ENCODE results near the gene ROBO1. TPM values are rescaled to one million over a fixed set of nuclear protein-coding genes. Genes with fewer than 3 reads are reported as not detected.

The ROBO1 gene
- polyA plus RNA-seq, 1 donor (not counting 4 experiments of a cell fraction or from before 2014, with no cell fraction given) = 27.1 TPM

- TF ChIP-seq EZH2 (IDR thresholded peaks at IDR 0.05; ENCODE audit: low read length) = no peak
- TF ChIP-seq, protein P1, sequence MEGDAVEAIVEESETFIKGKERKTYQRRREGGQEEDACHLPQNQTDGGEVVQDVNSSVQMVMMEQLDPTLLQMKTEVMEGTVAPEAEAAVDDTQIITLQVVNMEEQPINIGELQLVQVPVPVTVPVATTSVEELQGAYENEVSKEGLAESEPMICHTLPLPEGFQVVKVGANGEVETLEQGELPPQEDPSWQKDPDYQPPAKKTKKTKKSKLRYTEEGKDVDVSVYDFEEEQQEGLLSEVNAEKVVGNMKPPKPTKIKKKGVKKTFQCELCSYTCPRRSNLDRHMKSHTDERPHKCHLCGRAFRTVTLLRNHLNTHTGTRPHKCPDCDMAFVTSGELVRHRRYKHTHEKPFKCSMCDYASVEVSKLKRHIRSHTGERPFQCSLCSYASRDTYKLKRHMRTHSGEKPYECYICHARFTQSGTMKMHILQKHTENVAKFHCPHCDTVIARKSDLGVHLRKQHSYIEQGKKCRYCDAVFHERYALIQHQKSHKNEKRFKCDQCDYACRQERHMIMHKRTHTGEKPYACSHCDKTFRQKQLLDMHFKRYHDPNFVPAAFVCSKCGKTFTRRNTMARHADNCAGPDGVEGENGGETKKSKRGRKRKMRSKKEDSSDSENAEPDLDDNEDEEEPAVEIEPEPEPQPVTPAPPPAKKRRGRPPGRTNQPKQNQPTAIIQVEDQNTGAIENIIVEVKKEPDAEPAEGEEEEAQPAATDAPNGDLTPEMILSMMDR (optimal IDR thresholded peaks at IDR 0.05 in 1 of 3, IDR thresholded peaks at IDR 0.05 in 1 of 3, conservative IDR thresholded peaks at IDR 0.05 in 1 of 3; ENCODE audit: extremely low read depth in 1 of 3, insufficient read depth in 2 of 3, low read length in 3 of 3) = no peak
- FAIRE-seq = no peak
- dilution Hi-C loops (cut with MboI; ENCODE audit: extremely low pct_ligation_motif_present, low sequenced_read_pairs) = no loop called here
Observed at GRCh38 chr3:78610462-78611125, 1157.2 kb downstream of the ROBO1 start.

GRCh38 chr3:78606756-78607155 is 1161.0 kb downstream of the ROBO1 start:
- Histone ChIP-seq H2AFZ (ENCODE audit: control insufficient read depth, low read length) (no peak overlapping the region), H3K79me2 (ENCODE audit: control insufficient read depth, insufficient read depth, low read length) (no peaks in the 10 kb centered on the region), H3K4me2 (ENCODE audit: control insufficient read depth, extremely low read depth, insufficient read depth, low read depth, low read length) (no peak overlapping the region), H3K9ac (ENCODE audit: control insufficient read depth, extremely low read depth, insufficient read depth, low read length) (no peak overlapping the region), H3K27me3 (ENCODE audit: control insufficient read depth, extremely low read depth, insufficient read depth, low read length) (no peaks in the 10 kb centered on the region), H4K20me1 (ENCODE audit: control insufficient read depth, extremely low read depth, insufficient read depth, low read length) (no peaks in the 10 kb centered on the region), H3K36me3 (ENCODE audit: control insufficient read depth in 2 of 2, extremely low read depth in 1 of 2, insufficient read depth in 2 of 2, low read length in 2 of 2) (no peaks in the 10 kb centered on the region), H3K4me3 (ENCODE audit: control insufficient read depth in 2 of 3, extremely low read depth in 1 of 3, insufficient read depth in 2 of 3, low read depth in 1 of 3, low read length in 3 of 3) (no peak overlapping the region), H3K9me1 (ENCODE audit: control insufficient read depth, extremely low read depth, insufficient read depth, low read length) (no peaks in the 10 kb centered on the region), H3K27ac (ENCODE audit: control insufficient read depth, insufficient read depth, low read length) (no peak overlapping the region), H3K9me3 (ENCODE audit: control insufficient read depth, low read depth, low read length) (no peaks in the 10 kb centered on the region), H3K4me1 (ENCODE audit: control insufficient read depth, extremely low read depth, insufficient read depth, low read length) (peaks cover 3% of the 10 kb centered on the region)
- dilution Hi-C loops (cut with MboI; ENCODE audit: extremely low pct_ligation_motif_present, low sequenced_read_pairs) = no loop called here
- no peak for FAIRE-seq
- TF ChIP-seq, protein P1 (optimal IDR thresholded peaks at IDR 0.05 in 1 of 3, IDR thresholded peaks at IDR 0.05 in 1 of 3, conservative IDR thresholded peaks at IDR 0.05 in 1 of 3; ENCODE audit: extremely low read depth in 1 of 3, insufficient read depth in 2 of 3, low read length in 3 of 3) = no peak
- no peak for TF ChIP-seq EZH2 (IDR thresholded peaks at IDR 0.05; ENCODE audit: low read length)
- DNase-seq (ENCODE audit: low read depth, low spot score) = no peak

More at GRCh38 chr3:78610462-78611125, 1157.2 kb downstream of the ROBO1 start:
- no peak overlapping the region for H2AFZ ChIP-seq (ENCODE audit: control insufficient read depth, low read length)
- no peak for DNase-seq (ENCODE audit: low read depth, low spot score)
- H3K27ac ChIP-seq (ENCODE audit: control insufficient read depth, insufficient read depth, low read length) = no peak overlapping the region
- no peaks in the 10 kb centered on the region for H3K9me3 ChIP-seq (ENCODE audit: control insufficient read depth, low read depth, low read length)
- H3K4me3 ChIP-seq (ENCODE audit: control insufficient read depth in 2 of 3, extremely low read depth in 1 of 3, insufficient read depth in 2 of 3, low read depth in 1 of 3, low read length in 3 of 3) = no peak overlapping the region
- no peak overlapping the region for H3K9ac ChIP-seq (ENCODE audit: control insufficient read depth, extremely low read depth, insufficient read depth, low read length)
- H3K79me2 ChIP-seq (ENCODE audit: control insufficient read depth, insufficient read depth, low read length) = no peaks in the 10 kb centered on the region
- no peaks in the 10 kb centered on the region for H3K27me3 ChIP-seq (ENCODE audit: control insufficient read depth, extremely low read depth, insufficient read depth, low read length)
- no peak overlapping the region for H3K4me2 ChIP-seq (ENCODE audit: control insufficient read depth, extremely low read depth, insufficient read depth, low read depth, low read length)
- no peaks in the 10 kb centered on the region for H3K9me1 ChIP-seq (ENCODE audit: control insufficient read depth, extremely low read depth, insufficient read depth, low read length)
- no peaks in the 10 kb centered on the region for H4K20me1 ChIP-seq (ENCODE audit: control insufficient read depth, extremely low read depth, insufficient read depth, low read length)
- H3K36me3 ChIP-seq (ENCODE audit: control insufficient read depth in 2 of 2, extremely low read depth in 1 of 2, insufficient read depth in 2 of 2, low read length in 2 of 2) = peaks cover 0 to 1% of the 10 kb centered on the region in 2 experiments
- H3K4me1 ChIP-seq (ENCODE audit: control insufficient read depth, extremely low read depth, insufficient read depth, low read length) = no peaks in the 10 kb centered on the region
